ENCODE data around the gene CCDC61. TPM values are rescaled to one million over a fixed set of nuclear protein-coding genes. Genes with fewer than 3 reads are reported as not detected.

The CCDC61 gene
- total RNA-seq, 1 donor, result 5.7 TPM

DNA sequence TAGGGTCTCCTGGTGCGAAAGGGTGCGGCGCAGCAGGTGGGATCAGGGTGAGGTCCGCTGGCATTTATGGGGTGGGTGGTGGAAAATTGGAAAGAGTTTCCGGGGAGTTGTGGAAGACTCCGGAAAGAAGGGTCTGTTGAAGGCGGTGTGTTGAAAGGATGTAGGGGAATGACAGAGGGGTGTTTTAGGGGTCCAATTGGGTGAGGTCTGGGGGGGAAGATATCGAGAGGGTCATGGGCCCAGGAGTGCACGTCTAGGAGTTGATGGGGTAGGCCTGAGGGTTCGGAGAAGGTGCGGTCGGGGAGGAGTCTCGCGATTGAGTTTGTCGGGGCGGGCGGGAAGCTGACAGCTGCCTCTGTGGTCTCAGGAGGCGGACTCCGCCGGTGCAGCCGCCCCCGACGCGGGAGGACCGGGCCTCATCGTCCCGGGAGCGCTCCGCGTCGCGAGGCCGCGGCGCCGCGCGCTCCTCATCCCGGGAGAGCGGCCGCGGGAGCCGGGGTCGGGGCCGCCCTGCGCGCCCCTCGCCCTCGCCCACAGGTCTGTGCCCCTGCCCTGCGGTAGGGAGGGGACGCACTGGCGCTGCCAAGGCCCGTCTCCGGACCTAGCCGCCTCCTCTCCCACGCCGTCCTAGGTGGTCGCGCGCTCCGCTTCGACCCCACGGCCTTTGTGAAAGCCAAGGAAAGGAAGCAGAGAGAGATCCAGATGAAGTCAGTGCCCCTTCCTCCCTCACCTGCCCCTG lies 20.6 kb downstream of the CCDC61 start:
- TF ChIP-seq, protein P1, sequence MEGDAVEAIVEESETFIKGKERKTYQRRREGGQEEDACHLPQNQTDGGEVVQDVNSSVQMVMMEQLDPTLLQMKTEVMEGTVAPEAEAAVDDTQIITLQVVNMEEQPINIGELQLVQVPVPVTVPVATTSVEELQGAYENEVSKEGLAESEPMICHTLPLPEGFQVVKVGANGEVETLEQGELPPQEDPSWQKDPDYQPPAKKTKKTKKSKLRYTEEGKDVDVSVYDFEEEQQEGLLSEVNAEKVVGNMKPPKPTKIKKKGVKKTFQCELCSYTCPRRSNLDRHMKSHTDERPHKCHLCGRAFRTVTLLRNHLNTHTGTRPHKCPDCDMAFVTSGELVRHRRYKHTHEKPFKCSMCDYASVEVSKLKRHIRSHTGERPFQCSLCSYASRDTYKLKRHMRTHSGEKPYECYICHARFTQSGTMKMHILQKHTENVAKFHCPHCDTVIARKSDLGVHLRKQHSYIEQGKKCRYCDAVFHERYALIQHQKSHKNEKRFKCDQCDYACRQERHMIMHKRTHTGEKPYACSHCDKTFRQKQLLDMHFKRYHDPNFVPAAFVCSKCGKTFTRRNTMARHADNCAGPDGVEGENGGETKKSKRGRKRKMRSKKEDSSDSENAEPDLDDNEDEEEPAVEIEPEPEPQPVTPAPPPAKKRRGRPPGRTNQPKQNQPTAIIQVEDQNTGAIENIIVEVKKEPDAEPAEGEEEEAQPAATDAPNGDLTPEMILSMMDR (IDR thresholded peaks at IDR 0.05; ENCODE audit: insufficient read depth, low read length), result no peak
- H3K4me3 ChIP-seq (ENCODE audit: low read depth, low read length), result peak overlapping the region; percentile 67
- DNase-seq (ENCODE audit: low read depth), result no peak

DNA sequence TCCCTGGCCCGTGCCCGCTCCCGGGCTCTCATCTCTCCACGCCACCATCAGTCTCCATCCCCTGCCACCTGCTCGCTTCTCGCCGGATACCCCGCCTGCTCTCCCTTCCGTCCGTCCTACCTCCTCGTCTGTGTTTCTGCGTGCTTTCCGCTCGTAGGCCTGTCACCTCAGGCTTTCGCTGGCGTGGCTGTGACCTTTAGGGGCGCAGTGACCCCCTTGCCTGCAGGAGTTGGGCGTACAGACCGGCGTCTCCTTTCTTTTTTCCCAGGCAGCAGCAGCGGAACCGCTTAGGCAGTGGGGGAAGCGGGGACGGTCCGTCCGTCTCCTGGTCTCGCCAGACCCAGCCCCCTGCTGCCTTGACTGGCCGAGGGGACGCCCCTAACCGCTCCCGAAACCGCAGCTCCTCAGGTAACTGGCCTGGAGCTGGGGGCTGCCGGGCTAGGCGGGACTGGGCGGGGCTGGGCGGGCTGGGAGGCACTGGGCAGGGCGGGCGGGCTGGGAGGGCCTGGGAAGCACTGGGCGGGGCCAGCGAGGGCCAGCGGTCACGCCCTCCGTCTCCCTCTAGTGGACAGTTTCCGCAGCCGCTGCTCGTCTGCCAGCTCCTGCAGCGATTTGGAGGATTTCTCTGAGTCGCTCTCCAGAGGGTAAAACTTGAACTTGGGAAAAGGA lies 21.3 kb downstream of the CCDC61 start:
- peak overlapping the region; percentile 67 for H3K4me3 ChIP-seq (ENCODE audit: low read depth, low read length)
- TF ChIP-seq, protein P1 (IDR thresholded peaks at IDR 0.05; ENCODE audit: insufficient read depth, low read length), result peak; percentile 86
- DNase-seq (ENCODE audit: low read depth), result peak; percentile 77

DNA sequence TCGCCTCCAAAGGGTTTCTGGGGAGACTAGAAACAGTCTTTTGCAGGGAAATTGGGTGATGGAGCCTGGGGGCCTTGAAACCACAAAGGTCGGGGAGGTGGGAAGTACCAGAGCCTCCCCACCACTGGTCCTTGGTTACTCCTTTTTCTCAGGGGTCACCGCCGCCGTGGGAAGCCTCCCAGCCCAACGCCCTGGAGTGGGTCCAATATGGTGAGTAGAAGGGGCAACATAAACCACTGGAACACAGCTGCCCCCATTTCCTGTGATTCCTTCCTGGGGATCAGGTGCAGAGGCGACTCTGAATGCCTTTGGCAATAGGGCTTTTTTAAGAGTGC lies 21.8 kb downstream of the CCDC61 start:
- DNase-seq (ENCODE audit: low read depth), result no peak
- TF ChIP-seq, protein P1 (IDR thresholded peaks at IDR 0.05; ENCODE audit: insufficient read depth, low read length), result no peak
- no peak overlapping the region for H3K4me3 ChIP-seq (ENCODE audit: low read depth, low read length)

DNA sequence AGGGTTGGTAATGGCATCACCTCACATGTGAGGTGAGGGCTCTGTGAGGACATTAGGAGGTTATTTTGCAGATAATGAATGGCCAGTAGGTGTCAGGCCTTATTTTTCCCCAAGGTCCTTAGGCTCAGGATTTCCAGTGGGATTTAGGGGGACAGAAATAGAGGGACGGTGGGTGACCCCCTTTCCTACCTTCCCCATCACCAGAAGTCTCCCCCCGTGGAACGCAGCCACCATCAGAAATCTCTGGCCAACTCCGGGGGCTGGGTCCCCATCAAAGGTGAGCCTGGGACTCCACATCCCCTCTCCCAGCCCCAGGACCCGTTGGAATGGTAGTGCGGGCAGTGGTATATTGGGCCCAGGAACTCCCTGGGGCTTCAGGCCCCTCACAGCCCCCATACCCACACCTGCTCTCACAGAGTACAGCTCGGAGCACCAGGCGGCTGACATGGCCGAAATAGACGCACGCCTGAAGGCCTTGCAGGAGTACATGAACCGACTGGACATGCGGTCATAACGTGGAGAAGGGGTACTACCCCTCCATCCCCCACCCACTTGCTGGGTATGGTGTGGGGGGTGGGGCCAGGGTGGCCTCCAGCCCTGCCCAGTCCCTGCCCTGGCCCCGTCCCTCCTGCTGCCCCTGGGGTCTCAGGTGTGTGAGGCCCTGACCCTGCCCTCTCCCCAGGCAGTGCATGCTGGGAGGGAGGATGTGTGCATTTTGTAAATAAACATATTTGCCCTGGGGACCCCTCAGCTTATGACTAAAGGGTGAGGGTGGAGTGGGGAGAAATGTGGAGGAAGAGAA lies 22.8 kb downstream of the CCDC61 start:
- H3K4me3 ChIP-seq (ENCODE audit: low read depth, low read length), result no peak overlapping the region
- no peak for DNase-seq (ENCODE audit: low read depth)
- TF ChIP-seq, protein P1 (IDR thresholded peaks at IDR 0.05; ENCODE audit: insufficient read depth, low read length), result no peak

DNA sequence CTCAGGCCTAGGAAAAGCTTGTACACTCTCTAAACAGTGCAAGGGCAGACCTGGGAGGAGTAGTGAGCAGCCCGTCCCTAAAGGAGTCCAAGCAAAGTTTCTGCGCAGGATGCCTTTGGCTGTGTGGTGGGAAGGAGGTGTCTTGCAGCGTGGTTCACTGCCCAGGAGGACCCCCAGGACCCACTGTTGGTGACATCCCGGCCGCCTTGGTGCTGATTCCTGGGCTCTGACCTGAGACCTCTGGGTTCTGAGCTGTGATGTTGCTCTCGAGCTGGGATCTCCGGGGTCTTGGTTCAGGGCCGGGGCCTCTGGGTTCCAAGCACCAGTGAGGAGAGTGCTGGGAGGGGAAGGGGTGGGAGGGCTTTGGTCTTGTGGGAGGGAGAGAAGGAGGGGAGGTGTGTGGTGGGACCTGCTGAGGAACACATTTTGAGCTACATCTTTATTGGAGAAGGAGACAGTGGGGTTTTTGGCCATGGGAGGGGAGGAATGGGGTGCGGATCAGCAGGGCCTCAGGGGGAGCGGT lies 23.5 kb downstream of the CCDC61 start:
- TF ChIP-seq, protein P1 (IDR thresholded peaks at IDR 0.05; ENCODE audit: insufficient read depth, low read length), result no peak
- no peak for DNase-seq (ENCODE audit: low read depth)

DNA sequence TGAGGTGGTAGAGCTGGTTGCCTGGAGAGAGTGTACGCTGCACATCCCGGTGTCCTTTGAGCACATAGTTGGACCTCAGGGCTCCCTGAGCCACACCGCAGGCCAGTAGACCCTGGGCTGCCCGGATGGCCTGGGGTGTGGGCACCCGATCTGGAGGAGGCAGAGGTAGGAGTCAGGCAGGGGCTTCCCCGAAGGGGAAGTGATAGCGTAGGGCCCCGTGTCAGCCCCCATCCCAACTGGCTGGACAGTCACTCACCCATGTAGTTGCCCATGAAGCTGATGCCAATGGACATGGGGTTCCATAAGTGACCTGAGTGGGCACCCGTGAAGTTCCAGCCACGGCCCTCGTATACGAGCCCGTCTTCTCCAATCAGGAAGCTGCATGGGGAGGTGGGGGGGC lies 24.0 kb downstream of the CCDC61 start:
- TF ChIP-seq, protein P1 (IDR thresholded peaks at IDR 0.05; ENCODE audit: insufficient read depth, low read length), result no peak
- DNase-seq (ENCODE audit: low read depth), result no peak
- no peak overlapping the region for H3K4me3 ChIP-seq (ENCODE audit: low read depth, low read length)

More for the DNA sequence above, 23.5 kb downstream of the CCDC61 start:
- no peak overlapping the region for H3K4me3 ChIP-seq (ENCODE audit: low read depth, low read length)

Data from fibroblast of the aortic adventitia (primary cell).